ENCODE results near the gene SCEL. TPM values are rescaled to one million over a fixed set of nuclear protein-coding genes. Genes with fewer than 3 reads are reported as not detected.
"Not testable (repeated sequence)": the region's sequence is repeated elsewhere in the genome, so short reads cannot be mapped to it uniquely, and the experiment has no call there.

SCEL gene
- total and polyA plus RNA-seq, 10 donors = 0.04 to 0.29 TPM; not detected in 8

GRCh38 chr13:77660841-77661250 is 125.3 kb downstream of the SCEL start:
- Histone ChIP-seq H3K9me3 (peaks cover 0 to 14% (median 0%) of the 10 kb centered on the region in 8 donors), H3K4me1 (no peaks in the 10 kb centered on the region), H3K27ac (no peak overlapping the region), H3K27me3 (replicated peaks in 1 of 7) (no peaks in the 10 kb centered on the region), H3K36me3 (no peaks in the 10 kb centered on the region), H3K4me3 (no peak overlapping the region)
- no peak for DNase-seq
- intact Hi-C loops (cut with DNase I; ENCODE audit: low total_unique reads) = no loop called here
- TF ChIP-seq CTCF (IDR thresholded peaks at IDR 0.05 in 8 of 11, conservative IDR thresholded peaks at IDR 0.05 in 3 of 11) (no peak), POLR2AphosphoS5 (IDR thresholded peaks at IDR 0.05) (no peak), POLR2A (IDR thresholded peaks at IDR 0.05) (no peak)
- 85 to 90% (median 87%) methylated on average over 6 to 15 of the region's 15 CpGs for WGBS, 5 donors

- H3K36me3 ChIP-seq; intact Hi-C loops (cut with DNase I; ENCODE audit: low total_unique reads); H3K27me3 ChIP-seq (replicated peaks in 1 of 7); H3K4me3 ChIP-seq; DNase-seq; H3K27ac ChIP-seq; H3K4me1 ChIP-seq: not testable (repeated sequence)
- peaks cover 0 to 10% (median 0%) of the 10 kb centered on the region in 8 donors for H3K9me3 ChIP-seq
- WGBS, 5 donors = 88 to 94% (median 92%) methylated on average over 15 to 16 of the region's 16 CpGs
Measured at GRCh38 chr13:77662301-77662700, 126.8 kb downstream of the SCEL start.

- H3K27me3 ChIP-seq (replicated peaks in 1 of 7); H3K36me3 ChIP-seq; H3K27ac ChIP-seq; H3K4me1 ChIP-seq; H3K4me3 ChIP-seq; DNase-seq; intact Hi-C loops (cut with DNase I; ENCODE audit: low total_unique reads): not testable (repeated sequence)
- WGBS, 5 donors = 91 to 100% (median 97%) methylated on average over 3 to 14 of the region's 15 CpGs; no CpG with 5 or more reads in 1 of the 5 donors
- peaks cover 0 to 10% (median 0%) of the 10 kb centered on the region in 8 donors for H3K9me3 ChIP-seq
Measured at GRCh38 chr13:77662831-77663230, 127.3 kb downstream of the SCEL start.

GRCh38 chr13:77674852-77675251 is 139.3 kb downstream of the SCEL start:
- TF ChIP-seq POLR2A (IDR thresholded peaks at IDR 0.05) = no peak
- no peak for TF ChIP-seq POLR2AphosphoS5 (IDR thresholded peaks at IDR 0.05)
- no peak for TF ChIP-seq CTCF (IDR thresholded peaks at IDR 0.05 in 8 of 11, conservative IDR thresholded peaks at IDR 0.05 in 3 of 11)
- Histone ChIP-seq H3K27me3 (replicated peaks in 1 of 7) (peaks cover 0 to 19% (median 0%) of the 10 kb centered on the region in 7 donors), H3K4me1 (no peaks in the 10 kb centered on the region), H3K27ac (no peak overlapping the region), H3K36me3 (no peaks in the 10 kb centered on the region), H3K9me3 (peaks cover 0 to 10% (median 2%) of the 10 kb centered on the region in 8 donors), H3K4me3 (no peak overlapping the region)
- intact Hi-C loops (cut with DNase I; ENCODE audit: low total_unique reads) = no loop called here
- DNase-seq = no peak

GRCh38 chr13:77678691-77679235 is 143.3 kb downstream of the SCEL start:
- Histone ChIP-seq H3K9me3 (peaks cover 0 to 10% (median 2%) of the 10 kb centered on the region in 8 donors), H3K36me3 (no peaks in the 10 kb centered on the region), H3K4me3 (no peak overlapping the region), H3K27ac (no peak overlapping the region), H3K27me3 (replicated peaks in 1 of 7) (peaks cover 0 to 19% (median 0%) of the 10 kb centered on the region in 7 donors), H3K4me1 (no peaks in the 10 kb centered on the region)
- intact Hi-C loops (cut with DNase I; ENCODE audit: low total_unique reads) = no loop called here
- DNase-seq = no peak
- TF ChIP-seq POLR2A (IDR thresholded peaks at IDR 0.05) (no peak), POLR2AphosphoS5 (IDR thresholded peaks at IDR 0.05) (no peak), CTCF (IDR thresholded peaks at IDR 0.05 in 8 of 11, conservative IDR thresholded peaks at IDR 0.05 in 3 of 11) (no peak)
- 63 to 90% (median 76%) methylated on average over 5 of the region's 5 CpGs for WGBS, 5 donors
